Mucosa of descending colon (tissue), 3 donors: ENCODE data around the gene RELT. TPM values are rescaled to one million over a fixed set of nuclear protein-coding genes. Genes with fewer than 3 reads are reported as not detected.

Source experiments
- ATAC-seq: fragments of 200-7000 bp; cut with Tn5 transposase; one replicate; pipeline ENCODE4 v1.9.1; 2020; ENCODE audit warnings: mild to moderate bottlenecking, moderate library complexity
- DNase-seq, 3 donors: peaks; one replicate each; pipeline ENCODE4 v3.0.0-alpha.2; 2020
- H3K36me3 ChIP-seq: fragments of 200-600 bp; one replicate; pipeline ENCODE4 v1.8.0; 2021; ENCODE audit warnings: low read depth, mild to moderate bottlenecking
- H3K4me1 ChIP-seq: fragments of 200-600 bp; one replicate; pipeline ENCODE4 v1.8.0; 2021; ENCODE audit warnings: low read depth, mild to moderate bottlenecking
- H3K4me3 ChIP-seq: fragments of 200-600 bp; one replicate; pipeline ENCODE4 v1.8.0; 2021; ENCODE audit warnings: mild to moderate bottlenecking
- H3K9me3 ChIP-seq: fragments of 200-600 bp; one replicate; pipeline ENCODE4 v1.8.0; 2021; ENCODE audit warnings: mild to moderate bottlenecking
- CTCF ChIP-seq: fragments of 200-600 bp; IDR thresholded peaks from one replicate; pipeline ENCODE4 v1.8.0; 2022; ENCODE audit warnings: antibody characterized with exemption, mild to moderate bottlenecking
- intact Hi-C, 2 donors: fragments of 100-400 bp; cut with DNase I in 1 of 2; cut with micrococcal nuclease in 1 of 2; formaldehyde crosslinking; loops; one replicate each; pipeline versions ENCODE4 v1.11.0 to v1.11.1; 2022; cut with DNase I, micrococcal nuclease
- total RNA-seq, 3 donors: library from RNA; stranded (reverse); fragmentation: NEBNext Ultra II Directional in 2 of 3; extraction: Animal tissue kit (Norgen Biotek cat#: 25700) in 2 of 3; gene quantifications; one replicate each; pipeline versions ENCODE4 v1.2.1 to v1.2.4, GENCODE V29; 2021 to 2023
- donor health status: DM: no; HTN: no; CAD: no; lungs with moderate emphysema.
- donor health status: DM: no; HTN: no; CAD: no.
- donor health status: DM: no; HTN: yes; CAD: no.

Gene RELT
- total RNA-seq, 3 donors from 2014 or later = 2.3 to 4.7 (median 4.4) TPM

GRCh38 chr11:73420136-73420535 lies 43.9 kb downstream of the RELT start:
- ATAC-seq = no peak
- DNase-seq = no peak
- H3K4me1 ChIP-seq = no peaks in the 10 kb centered on the region
- no peak for TF ChIP-seq CTCF
- intact Hi-C loops = no loop called here
- H3K4me3 ChIP-seq = no peak overlapping the region
- H3K36me3 ChIP-seq = no peaks in the 10 kb centered on the region
- H3K9me3 ChIP-seq = no peaks in the 10 kb centered on the region

- DNase-seq (no peak), ATAC-seq (no peak)
- intact Hi-C loops = no loop called here
- Histone ChIP-seq H3K4me1 (no peaks in the 10 kb centered on the region), H3K4me3 (no peak overlapping the region), H3K36me3 (no peaks in the 10 kb centered on the region), H3K9me3 (no peaks in the 10 kb centered on the region)
- no peak for TF ChIP-seq CTCF
These were observed 46.7 kb downstream of the RELT start for GRCh38 chr11:73422886-73423285.

- TF ChIP-seq CTCF = no peak
- Histone ChIP-seq H3K9me3 (no peaks in the 10 kb centered on the region), H3K4me1 (no peaks in the 10 kb centered on the region), H3K4me3 (no peak overlapping the region), H3K36me3 (no peaks in the 10 kb centered on the region)
- intact Hi-C loops = no loop called here
- ATAC-seq = no peak
- DNase-seq = no peak
These were observed 47.3 kb downstream of the RELT start for GRCh38 chr11:73423506-73423905.

GRCh38 chr11:73425108-73425507 lies 48.9 kb downstream of the RELT start:
- Histone ChIP-seq H3K9me3 (no peaks in the 10 kb centered on the region), H3K4me3 (no peak overlapping the region), H3K36me3 (no peaks in the 10 kb centered on the region), H3K4me1 (no peaks in the 10 kb centered on the region)
- DNase-seq (peak in 1 of 3 donors; percentile 13), ATAC-seq (peak; percentile 51)
- intact Hi-C loops = no loop called here
- no peak for TF ChIP-seq CTCF

- H3K9me3 ChIP-seq = no peaks in the 10 kb centered on the region
- DNase-seq (no peak), ATAC-seq (no peak)
- intact Hi-C loops = no loop called here
- no peak for TF ChIP-seq CTCF
- H3K4me1 ChIP-seq = no peaks in the 10 kb centered on the region
- no peak overlapping the region for H3K4me3 ChIP-seq
- H3K36me3 ChIP-seq = no peaks in the 10 kb centered on the region
These were observed 50.1 kb downstream of the RELT start for GRCh38 chr11:73426219-73426850.

- Histone ChIP-seq H3K9me3 (no peaks in the 10 kb centered on the region), H3K4me3 (no peak overlapping the region), H3K4me1 (no peaks in the 10 kb centered on the region), H3K36me3 (no peaks in the 10 kb centered on the region)
- ATAC-seq (no peak), DNase-seq (no peak)
- intact Hi-C loops = no loop called here
- no peak for TF ChIP-seq CTCF
These were observed 52.0 kb downstream of the RELT start for GRCh38 chr11:73428227-73428626.
